Left renal pelvis (tissue), 4 donors: ENCODE results near the gene PHF21A. TPM values are rescaled to one million over a fixed set of nuclear protein-coding genes. Genes with fewer than 3 reads are reported as not detected.

Experiments
- DNase-seq, 4 donors: peaks; one replicate each; pipeline ENCODE4 v3.0.0-alpha.2; 2013; ENCODE audit warnings: low read depth in 4 of 4, low spot score in 3 of 4
- polyA plus RNA-seq, 4 donors: library from polyadenylated mRNA; unstranded; fragments of 120-200 nt; gene quantifications; one replicate each; pipeline ENCODE4 v1.2.1, GENCODE V29; 2013; ENCODE audit not compliant: insufficient read length in 4 of 4

PHF21A gene
- polyA plus RNA-seq, 4 donors = 44.2 to 57.6 (median 53.2) TPM

- DNase-seq = no peak
These were observed 178.9 kb downstream of the PHF21A start for GRCh38 chr11:45942381-45942780.

GRCh38 chr11:45941285-45941684 is 180.0 kb downstream of the PHF21A start:
- no peak for DNase-seq

DNA sequence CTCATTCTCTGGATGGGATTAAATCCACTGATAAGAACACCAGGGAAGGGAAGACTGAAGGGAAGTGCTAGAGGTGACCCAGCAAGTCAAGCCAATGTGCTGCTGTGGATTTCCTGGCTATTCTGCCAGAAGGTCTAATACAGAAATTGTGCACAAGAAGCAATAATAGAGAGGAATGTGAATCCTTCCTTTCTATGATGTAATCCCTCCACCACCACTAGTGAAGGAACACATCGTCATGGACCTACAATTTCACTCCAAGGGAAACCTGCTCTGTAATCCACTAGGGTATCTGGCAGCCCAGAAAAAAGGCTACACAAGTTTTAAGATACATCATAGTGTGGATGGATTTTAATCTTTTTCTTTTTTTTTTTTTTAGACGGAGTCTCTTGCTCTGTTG is 181.4 kb downstream of the PHF21A start:
- no peak for DNase-seq

DNA sequence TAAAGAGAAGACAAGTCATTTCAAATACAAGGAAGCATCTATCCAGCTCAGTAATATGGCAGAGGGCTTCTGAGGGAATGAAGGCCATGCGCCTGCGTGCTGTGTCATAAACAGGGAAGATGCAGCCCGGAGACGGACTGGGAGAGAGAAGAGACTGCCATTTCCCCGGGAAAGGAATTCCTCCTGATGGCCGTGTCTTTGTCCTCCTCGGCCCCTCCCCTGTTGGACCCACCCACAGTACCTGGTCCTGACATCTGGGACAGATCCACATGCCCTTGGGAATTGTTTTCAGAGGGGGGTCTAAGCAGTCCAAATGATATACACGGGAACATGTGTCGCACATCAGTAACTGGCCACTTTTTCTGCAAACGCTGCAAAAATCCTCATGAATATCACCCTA is 183.3 kb downstream of the PHF21A start:
- no peak for DNase-seq

DNA sequence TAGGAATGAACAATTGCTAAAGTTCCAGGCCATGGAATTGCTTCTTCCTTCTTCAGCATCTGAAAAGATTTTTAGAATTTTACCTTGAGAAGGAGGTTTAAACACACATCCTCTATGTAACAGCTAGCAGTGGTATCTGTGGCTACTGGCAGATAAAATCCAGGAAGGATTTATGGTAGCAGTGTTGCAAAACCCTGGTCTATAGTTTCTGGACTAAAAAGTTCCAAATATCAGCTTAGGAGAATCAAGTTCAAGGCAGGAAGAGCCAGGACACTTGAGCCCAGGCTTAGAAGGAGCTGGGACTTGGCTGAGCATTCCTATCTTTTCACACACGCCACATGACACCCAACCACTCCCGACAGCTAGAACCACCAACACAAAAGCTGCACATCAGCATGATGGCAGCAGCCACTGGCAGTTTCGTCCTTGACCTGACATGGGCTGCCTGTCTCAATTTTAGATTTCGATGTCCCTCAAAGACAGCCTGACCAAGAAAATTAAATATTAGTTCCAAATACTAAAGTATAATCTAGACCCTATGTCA is 184.7 kb downstream of the PHF21A start:
- DNase-seq = no peak

DNA sequence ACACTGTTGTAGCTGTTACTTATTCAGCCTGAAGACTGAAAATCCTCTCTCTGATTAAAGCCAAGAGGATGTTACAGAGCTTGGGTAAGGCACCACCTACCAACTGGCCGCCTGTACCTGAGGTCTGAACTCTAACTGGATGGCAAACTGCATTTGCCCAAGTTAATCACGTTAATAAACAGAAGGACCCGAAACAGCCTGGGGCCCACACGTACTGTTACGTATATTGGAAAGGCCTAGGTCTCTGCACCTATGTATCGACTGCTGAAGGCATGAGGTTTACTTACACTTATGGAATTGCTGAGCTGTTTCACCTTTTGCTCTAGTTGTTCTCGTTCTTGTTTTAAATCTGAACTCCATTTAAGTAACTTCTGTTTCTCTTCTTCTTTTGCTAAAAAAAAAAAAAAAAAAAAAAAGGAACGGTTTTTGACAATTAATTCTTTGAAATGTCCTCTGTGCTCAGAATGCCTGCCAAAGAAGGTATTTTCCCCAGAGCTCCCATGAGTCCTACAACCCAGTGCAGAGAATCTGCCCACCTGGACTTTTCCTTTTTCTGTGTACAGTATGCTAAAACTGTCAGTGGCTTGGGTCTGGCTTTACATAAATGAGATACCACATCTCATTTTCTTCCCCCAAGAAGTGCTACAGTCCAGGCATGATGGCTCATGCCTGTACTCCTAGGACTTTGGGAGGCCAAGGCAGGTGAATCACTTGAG is 185.7 kb downstream of the PHF21A start:
- no peak for DNase-seq

GRCh38 chr11:45934580-45935318 is 186.5 kb downstream of the PHF21A start:
- no peak for DNase-seq

DNA sequence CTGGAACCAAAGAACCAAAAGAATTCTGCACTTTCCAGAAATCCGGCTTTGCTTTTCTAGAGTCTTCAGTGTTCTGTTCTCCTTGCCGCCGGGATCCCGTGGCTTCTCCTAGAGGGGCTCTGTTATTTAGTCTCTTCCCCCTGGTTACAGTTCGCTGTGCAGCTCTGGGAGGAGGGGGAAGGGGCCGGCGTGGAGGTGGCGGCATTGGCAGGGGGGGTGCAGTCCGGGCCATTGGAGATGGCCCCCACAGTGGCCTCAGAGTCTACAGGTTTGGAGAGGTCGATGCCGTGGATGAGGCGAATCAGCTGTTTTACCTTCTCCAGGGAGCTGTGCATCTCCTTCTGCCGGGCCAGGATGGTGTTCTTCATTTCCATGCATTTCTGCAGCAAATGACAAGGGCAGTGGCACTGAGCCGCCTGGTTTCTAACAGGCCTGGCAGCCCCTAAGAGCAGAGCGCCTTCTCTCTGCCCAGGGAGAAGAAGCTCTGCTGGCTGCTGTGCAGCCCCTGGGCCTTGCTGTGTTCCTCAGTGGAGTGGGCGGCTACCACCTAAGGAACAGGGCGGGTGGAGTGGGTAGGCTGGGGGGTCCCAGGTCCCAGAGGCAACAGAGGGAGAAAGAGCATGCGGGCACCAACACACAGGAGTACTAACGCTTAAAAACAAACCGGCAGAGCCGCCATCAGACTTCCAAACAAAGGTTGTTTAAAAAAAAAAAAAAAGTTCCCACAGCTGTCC is 187.2 kb downstream of the PHF21A start:
- DNase-seq = no peak

- DNase-seq = no peak
These were observed 188.0 kb downstream of the PHF21A start for GRCh38 chr11:45933131-45933831.

DNA sequence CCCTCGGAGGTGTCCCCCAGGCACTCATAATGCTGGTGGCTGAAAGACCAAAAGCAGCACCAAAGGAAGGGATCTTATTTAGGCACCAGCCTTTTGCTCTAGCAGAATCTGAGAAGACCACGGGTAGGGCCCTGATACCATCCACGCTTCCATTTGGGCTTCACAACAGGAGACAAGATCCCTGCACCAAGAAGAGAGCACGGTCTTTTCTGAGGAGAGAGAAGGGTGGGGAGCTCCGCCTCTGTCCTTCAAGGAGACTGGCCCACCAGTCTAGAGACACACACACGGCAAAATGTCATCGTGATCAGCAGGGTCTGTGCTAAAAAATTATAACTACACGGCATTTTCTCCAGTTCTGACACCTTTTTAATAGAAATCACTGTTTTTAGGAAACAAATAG is 189.0 kb downstream of the PHF21A start:
- DNase-seq = no peak

DNA sequence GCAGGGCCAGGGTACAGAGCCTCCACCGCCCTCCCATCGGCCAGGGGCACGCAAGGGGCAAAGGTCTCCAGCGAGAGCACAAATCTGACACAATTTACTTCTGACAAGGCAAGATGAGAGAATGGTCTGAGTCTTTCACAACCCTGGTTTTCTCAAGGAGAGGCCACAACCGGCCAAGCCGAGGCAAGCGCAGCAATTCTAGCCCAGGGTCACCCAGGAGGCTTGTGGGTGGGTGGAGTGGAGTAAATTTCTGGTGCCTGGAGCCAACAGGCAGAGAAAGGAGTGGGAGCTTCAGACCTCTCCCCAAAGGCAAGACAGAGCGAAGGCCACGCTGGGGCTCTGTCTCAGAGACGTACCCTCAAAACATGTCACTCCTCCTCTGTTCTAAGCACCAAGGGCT is 189.5 kb downstream of the PHF21A start:
- no peak for DNase-seq

- DNase-seq = no peak
These were observed 190.2 kb downstream of the PHF21A start for GRCh38 chr11:45930951-45931570.

DNA sequence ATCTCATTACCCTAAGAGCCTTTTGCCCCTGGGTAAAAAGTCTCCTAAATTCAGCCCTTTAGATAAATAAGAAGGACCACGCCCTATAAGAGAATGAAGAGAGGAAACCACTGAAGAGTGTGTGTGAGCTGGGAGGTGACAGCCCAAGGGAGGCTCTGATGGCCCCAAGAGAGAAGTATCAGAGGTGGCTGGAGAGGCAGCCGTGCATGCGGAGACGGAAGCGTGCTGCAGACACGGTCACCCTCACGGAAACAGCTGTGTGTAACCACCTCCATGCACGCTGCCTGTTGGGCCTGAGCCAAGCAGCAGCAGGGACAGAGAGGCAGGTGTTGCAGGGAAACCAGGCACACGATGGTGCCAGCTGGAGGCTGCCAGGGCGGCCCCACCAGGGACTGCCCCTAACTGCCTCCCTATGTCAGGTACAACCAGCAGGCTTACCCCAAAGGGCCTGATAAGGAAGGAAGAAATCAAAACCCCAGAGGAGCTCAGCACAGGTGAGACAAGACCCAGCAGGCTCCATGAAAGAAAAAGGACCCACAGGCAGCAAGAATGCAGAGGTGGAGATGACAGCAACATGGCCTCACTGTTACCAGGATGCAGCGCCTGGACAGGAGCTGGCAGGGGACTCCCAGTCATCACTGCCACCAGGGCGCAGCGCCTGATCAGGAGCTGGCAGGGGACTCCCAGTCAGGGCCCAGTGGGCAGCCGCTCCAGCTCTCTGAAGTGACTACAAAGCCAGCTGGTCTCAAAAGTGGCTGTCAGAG is 191.0 kb downstream of the PHF21A start:
- no peak for DNase-seq

GRCh38 chr11:45929486-45930030 is 191.7 kb downstream of the PHF21A start:
- no peak for DNase-seq

GRCh38 chr11:45928535-45929215 is 192.6 kb downstream of the PHF21A start:
- no peak for DNase-seq

GRCh38 chr11:45927684-45928413 is 193.4 kb downstream of the PHF21A start:
- DNase-seq = no peak

DNA sequence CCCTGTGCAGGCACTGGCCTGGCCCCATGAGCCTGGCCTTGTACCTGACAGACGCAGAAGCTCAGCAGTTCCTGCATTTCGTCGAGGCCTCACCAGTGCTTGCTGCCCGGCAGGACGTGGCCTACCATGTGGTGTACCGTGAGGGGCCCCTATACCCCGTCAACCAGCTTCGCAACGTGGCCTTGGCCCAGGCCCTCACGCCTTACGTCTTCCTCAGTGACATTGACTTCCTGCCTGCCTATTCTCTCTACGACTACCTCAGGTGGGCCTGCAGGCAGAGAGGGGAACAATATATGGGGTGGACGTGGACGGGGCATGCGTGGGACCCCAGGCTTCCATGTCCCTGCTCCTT is 193.9 kb downstream of the PHF21A start:
- no peak for DNase-seq
